NCI-H1694 treated with DMSO at 0.1 percent for 48 hours (cell line): Measurements from ENCODE around the gene BRWD1.
A peak's percentile ranks its signal among the peaks of the same experiment; 100 is the strongest.

ENCODE experiments used
- DNase-seq: peaks from one replicate; lab custom pipeline; 2025; lab: John Stamatoyannopoulos, UW

Gene BRWD1

GRCh38 chr21:39327727-39328126, 14.3 kb upstream of the BRWD1 start:
- DNase-seq, result no peak

GRCh38 chr21:39326607-39327307, 13.3 kb upstream of the BRWD1 start:
- no peak for DNase-seq

- no peak for DNase-seq
Observed at GRCh38 chr21:39325458-39325857, 12.0 kb upstream of the BRWD1 start.

- no peak for DNase-seq
Observed at GRCh38 chr21:39321424-39321823, 8.0 kb upstream of the BRWD1 start.

GRCh38 chr21:39319814-39320332, 6.4 kb upstream of the BRWD1 start:
- no peak for DNase-seq

- no peak for DNase-seq
Observed at GRCh38 chr21:39319251-39319756, 5.9 kb upstream of the BRWD1 start.

GRCh38 chr21:39318091-39318959, 4.9 kb upstream of the BRWD1 start:
- DNase-seq, result no peak

GRCh38 chr21:39317134-39318090, 4.0 kb upstream of the BRWD1 start:
- no peak for DNase-seq

- no peak for DNase-seq
Observed at GRCh38 chr21:39316729-39317128, 3.3 kb upstream of the BRWD1 start.

- no peak for DNase-seq
Observed at GRCh38 chr21:39315603-39316445, 2.4 kb upstream of the BRWD1 start.

- DNase-seq, result peak; percentile 49
Observed at GRCh38 chr21:39314143-39315027, 953 bp upstream of the BRWD1 start.

- no peak for DNase-seq
Observed at GRCh38 chr21:39313042-39313570, 326 bp downstream of the BRWD1 start.

- peak; percentile 89 for DNase-seq
Observed at GRCh38 chr21:39312112-39313041, 1.1 kb downstream of the BRWD1 start.

- DNase-seq, result no peak
Observed at GRCh38 chr21:39311164-39311563, 2.3 kb downstream of the BRWD1 start.

GRCh38 chr21:39307466-39307865, 6.0 kb downstream of the BRWD1 start:
- DNase-seq, result no peak

- no peak for DNase-seq
Observed at GRCh38 chr21:39300587-39300986, 12.8 kb downstream of the BRWD1 start.

- no peak for DNase-seq
Observed at GRCh38 chr21:39296891-39297290, 16.5 kb downstream of the BRWD1 start.

GRCh38 chr21:39288987-39289386, 24.4 kb downstream of the BRWD1 start:
- DNase-seq, result no peak
